ENCODE results near the gene TMX1. TPM values are rescaled to one million over a fixed set of nuclear protein-coding genes. Genes with fewer than 3 reads are reported as not detected.

TMX1 gene
- total RNA-seq: 50.1 and 55.4 TPM in 2 replicates

GRCh38 chr14:51239813-51240803, at the start of gene TMX1:
TMX1 (plus strand) TSS chr14:51240247; CDS start chr14:51240293, 46 bp downstream.
- H3K79me2 ChIP-seq (ENCODE audit: insufficient read depth, low read length): peaks cover 54% of the 10 kb centered on the region

DNA sequence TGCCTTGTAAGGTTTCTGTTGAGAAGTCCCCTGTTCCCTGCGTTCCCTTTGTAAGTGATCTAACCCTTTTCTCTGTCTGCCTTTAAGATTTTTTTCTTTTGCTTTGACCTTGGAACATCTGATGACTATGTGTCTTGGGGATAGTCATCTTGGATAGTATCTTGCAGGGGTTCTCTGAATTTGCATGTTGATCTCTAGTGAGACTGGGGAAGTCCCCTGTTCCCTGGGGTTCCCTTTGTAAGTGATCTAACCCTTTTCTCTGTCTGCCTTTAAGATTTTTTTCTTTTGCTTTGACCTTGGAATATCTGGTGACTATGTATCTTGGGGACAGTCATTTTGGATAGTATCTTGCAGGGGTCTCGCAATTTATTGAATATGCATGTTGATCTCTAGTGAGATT, 38.2 kb upstream of the TMX1 start:
- TF ChIP-seq, protein P1, sequence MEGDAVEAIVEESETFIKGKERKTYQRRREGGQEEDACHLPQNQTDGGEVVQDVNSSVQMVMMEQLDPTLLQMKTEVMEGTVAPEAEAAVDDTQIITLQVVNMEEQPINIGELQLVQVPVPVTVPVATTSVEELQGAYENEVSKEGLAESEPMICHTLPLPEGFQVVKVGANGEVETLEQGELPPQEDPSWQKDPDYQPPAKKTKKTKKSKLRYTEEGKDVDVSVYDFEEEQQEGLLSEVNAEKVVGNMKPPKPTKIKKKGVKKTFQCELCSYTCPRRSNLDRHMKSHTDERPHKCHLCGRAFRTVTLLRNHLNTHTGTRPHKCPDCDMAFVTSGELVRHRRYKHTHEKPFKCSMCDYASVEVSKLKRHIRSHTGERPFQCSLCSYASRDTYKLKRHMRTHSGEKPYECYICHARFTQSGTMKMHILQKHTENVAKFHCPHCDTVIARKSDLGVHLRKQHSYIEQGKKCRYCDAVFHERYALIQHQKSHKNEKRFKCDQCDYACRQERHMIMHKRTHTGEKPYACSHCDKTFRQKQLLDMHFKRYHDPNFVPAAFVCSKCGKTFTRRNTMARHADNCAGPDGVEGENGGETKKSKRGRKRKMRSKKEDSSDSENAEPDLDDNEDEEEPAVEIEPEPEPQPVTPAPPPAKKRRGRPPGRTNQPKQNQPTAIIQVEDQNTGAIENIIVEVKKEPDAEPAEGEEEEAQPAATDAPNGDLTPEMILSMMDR (IDR thresholded peaks at IDR 0.05; ENCODE audit: extremely low read depth, low read depth, low read length): no peak
- no peak overlapping the region for H3K4me3 ChIP-seq (ENCODE audit: insufficient read depth, low read length)
- H3K9me3 ChIP-seq (ENCODE audit: low read depth, low read length): no peaks in the 10 kb centered on the region
- no peak for DNase-seq (ENCODE audit: insufficient read length, low spot score, missing footprints)
- H3K79me2 ChIP-seq (ENCODE audit: insufficient read depth, low read length): no peaks in the 10 kb centered on the region
- H3K27me3 ChIP-seq (ENCODE audit: insufficient read depth, low read length): peaks cover 66% of the 10 kb centered on the region
- no peaks in the 10 kb centered on the region for H4K20me1 ChIP-seq (ENCODE audit: insufficient read depth, low read length)
- no peaks in the 10 kb centered on the region for H3K4me1 ChIP-seq (ENCODE audit: insufficient read depth, low read length)
- H3K4me2 ChIP-seq (ENCODE audit: insufficient read depth, low read length): no peak overlapping the region
- no peaks in the 10 kb centered on the region for H3K36me3 ChIP-seq (ENCODE audit: insufficient read depth, low read length)
- no peak overlapping the region for H3K27ac ChIP-seq (ENCODE audit: low read depth, low read length)
- no peak overlapping the region for H2AFZ ChIP-seq (ENCODE audit: low read length)

More at GRCh38 chr14:51239813-51240803, at the start of gene TMX1:
- Histone ChIP-seq H3K27me3 (ENCODE audit: insufficient read depth, low read length) (no peaks in the 10 kb centered on the region), H3K4me3 (ENCODE audit: insufficient read depth, low read length) (peak within 1 kb of the TSS; percentile 90), H3K36me3 (ENCODE audit: insufficient read depth, low read length) (no peaks in the 10 kb centered on the region), H3K4me1 (ENCODE audit: insufficient read depth, low read length) (peaks cover 24% of the 10 kb centered on the region), H3K27ac (ENCODE audit: low read depth, low read length) (peak within 1 kb of the TSS; percentile 65), H2AFZ (ENCODE audit: low read length) (peak within 1 kb of the TSS; percentile 99), H3K4me2 (ENCODE audit: insufficient read depth, low read length) (peak within 1 kb of the TSS; percentile 87), H4K20me1 (ENCODE audit: insufficient read depth, low read length) (peaks cover 5% of the 10 kb centered on the region), H3K9me3 (ENCODE audit: low read depth, low read length) (no peaks in the 10 kb centered on the region)
- TF ChIP-seq, protein P1 (IDR thresholded peaks at IDR 0.05; ENCODE audit: extremely low read depth, low read depth, low read length): no peak
- DNase-seq (ENCODE audit: insufficient read length, low spot score, missing footprints): peak; percentile 97

- no peak overlapping the region for H3K4me2 ChIP-seq (ENCODE audit: insufficient read depth, low read length)
- H4K20me1 ChIP-seq (ENCODE audit: insufficient read depth, low read length): no peaks in the 10 kb centered on the region
- no peak overlapping the region for H2AFZ ChIP-seq (ENCODE audit: low read length)
- H3K4me3 ChIP-seq (ENCODE audit: insufficient read depth, low read length): no peak overlapping the region
- no peaks in the 10 kb centered on the region for H3K79me2 ChIP-seq (ENCODE audit: insufficient read depth, low read length)
- no peaks in the 10 kb centered on the region for H3K4me1 ChIP-seq (ENCODE audit: insufficient read depth, low read length)
- H3K36me3 ChIP-seq (ENCODE audit: insufficient read depth, low read length): no peaks in the 10 kb centered on the region
- H3K9me3 ChIP-seq (ENCODE audit: low read depth, low read length): no peaks in the 10 kb centered on the region
- H3K27ac ChIP-seq (ENCODE audit: low read depth, low read length): no peak overlapping the region
- TF ChIP-seq, protein P1 (IDR thresholded peaks at IDR 0.05; ENCODE audit: extremely low read depth, low read depth, low read length): no peak
- peaks cover 71% of the 10 kb centered on the region for H3K27me3 ChIP-seq (ENCODE audit: insufficient read depth, low read length)
- DNase-seq (ENCODE audit: insufficient read length, low spot score, missing footprints): no peak
These were observed 37.0 kb upstream of the TMX1 start for GRCh38 chr14:51202914-51203665.

All from osteoblast (primary cell).